ENCODE measurements around the gene XRN1. TPM values are rescaled to one million over a fixed set of nuclear protein-coding genes. Genes with fewer than 3 reads are reported as not detected.

XRN1 gene
- total RNA-seq, 1 experiment from 2014 or later, result 23.3 TPM

GRCh38 chr3:142281474-142281873 is 166.4 kb downstream of the XRN1 start:
- peaks cover 9% of the 10 kb centered on the region for H3K9me3 ChIP-seq
- TF ChIP-seq, protein P1, sequence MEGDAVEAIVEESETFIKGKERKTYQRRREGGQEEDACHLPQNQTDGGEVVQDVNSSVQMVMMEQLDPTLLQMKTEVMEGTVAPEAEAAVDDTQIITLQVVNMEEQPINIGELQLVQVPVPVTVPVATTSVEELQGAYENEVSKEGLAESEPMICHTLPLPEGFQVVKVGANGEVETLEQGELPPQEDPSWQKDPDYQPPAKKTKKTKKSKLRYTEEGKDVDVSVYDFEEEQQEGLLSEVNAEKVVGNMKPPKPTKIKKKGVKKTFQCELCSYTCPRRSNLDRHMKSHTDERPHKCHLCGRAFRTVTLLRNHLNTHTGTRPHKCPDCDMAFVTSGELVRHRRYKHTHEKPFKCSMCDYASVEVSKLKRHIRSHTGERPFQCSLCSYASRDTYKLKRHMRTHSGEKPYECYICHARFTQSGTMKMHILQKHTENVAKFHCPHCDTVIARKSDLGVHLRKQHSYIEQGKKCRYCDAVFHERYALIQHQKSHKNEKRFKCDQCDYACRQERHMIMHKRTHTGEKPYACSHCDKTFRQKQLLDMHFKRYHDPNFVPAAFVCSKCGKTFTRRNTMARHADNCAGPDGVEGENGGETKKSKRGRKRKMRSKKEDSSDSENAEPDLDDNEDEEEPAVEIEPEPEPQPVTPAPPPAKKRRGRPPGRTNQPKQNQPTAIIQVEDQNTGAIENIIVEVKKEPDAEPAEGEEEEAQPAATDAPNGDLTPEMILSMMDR (IDR thresholded peaks at IDR 0.05; ENCODE audit: insufficient read depth in 1 of 2, low read depth in 1 of 2, low read length in 1 of 2, severe bottlenecking in 1 of 2, unreplicated experiment in 1 of 2), result no peak
- Mint-ChIP-seq H3K4me3 (ENCODE audit: unreplicated experiment) (no peak overlapping the region), H3K4me1 (ENCODE audit: low read depth, unreplicated experiment) (no peaks in the 10 kb centered on the region), H3K27ac (ENCODE audit: unreplicated experiment) (no peak overlapping the region), H3K36me3 (ENCODE audit: insufficient read depth, unreplicated experiment) (no peaks in the 10 kb centered on the region), H3K9me3 (ENCODE audit: unreplicated experiment) (peaks cover 9% of the 10 kb centered on the region), H3K27me3 (ENCODE audit: insufficient read depth, unreplicated experiment) (no peaks in the 10 kb centered on the region)
- BruUV-seq (replicated peaks), result no TSS peak
- POLR2A ChIA-PET, result no interaction called here
- intact Hi-C loops (cut with micrococcal nuclease; ENCODE audit: unreplicated experiment), result loop anchor here (2.0 kb wide), 1 partner anchor 705 kb away; no protein-coding TSS in a partner anchor
- H3K27me3 ChIP-seq (replicated peaks; ENCODE audit: control insufficient read depth, insufficient read depth, low read length), result no peaks in the 10 kb centered on the region
- H3K4me3 ChIP-seq (ENCODE audit: low read depth, low read length), result no peak overlapping the region
- DNase-seq, result no peak
- 0 out of 2 replicates have a peak, but pooled peaks cover 4% of the 10 kb centered on the region for H3K4me1 ChIP-seq
- no peaks in the 10 kb centered on the region for H3K36me3 ChIP-seq (ENCODE audit: control insufficient read depth, insufficient read depth, low read length)
- CTCF ChIA-PET, result no interaction called here

DNA sequence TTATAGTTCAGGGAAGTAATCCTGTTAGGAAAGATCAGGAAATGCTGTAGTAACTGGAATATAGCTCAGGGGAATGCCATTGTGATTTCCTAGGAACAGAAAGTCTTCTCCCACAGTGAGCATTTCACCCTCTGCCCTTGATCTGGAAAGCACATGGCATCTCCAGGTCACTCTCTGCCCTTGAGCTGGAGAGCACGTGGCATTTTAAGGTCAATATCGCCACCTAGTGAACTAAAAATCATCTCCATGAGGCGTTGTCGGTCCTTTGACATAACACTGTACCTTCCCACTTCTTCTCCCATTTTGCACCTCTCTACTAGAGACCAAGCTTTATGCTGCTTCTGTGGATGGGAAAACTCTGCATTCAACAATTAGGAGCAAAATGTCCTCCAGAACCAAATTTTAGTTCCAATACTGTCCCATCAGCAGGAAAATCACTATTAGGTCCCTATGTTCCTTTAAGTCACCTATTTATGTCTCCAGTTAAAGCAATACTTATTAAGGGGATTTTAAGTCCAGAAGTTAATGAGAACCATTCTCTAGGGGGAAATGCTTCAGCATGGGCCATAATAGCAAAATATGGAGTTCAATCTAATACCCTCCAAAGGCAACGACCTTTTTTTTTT is 167.8 kb downstream of the XRN1 start:
- TF ChIP-seq, protein P1 (IDR thresholded peaks at IDR 0.05; ENCODE audit: insufficient read depth in 1 of 2, low read depth in 1 of 2, low read length in 1 of 2, severe bottlenecking in 1 of 2, unreplicated experiment in 1 of 2), result peak; percentile 48 to 56
- peak; percentile 55 to 64 for DNase-seq
- Histone ChIP-seq H3K4me3 (ENCODE audit: low read depth, low read length) (no peak overlapping the region), H3K27me3 (replicated peaks; ENCODE audit: control insufficient read depth, insufficient read depth, low read length) (no peaks in the 10 kb centered on the region), H3K4me1 (no peaks in the 10 kb centered on the region), H3K9me3 (no peaks in the 10 kb centered on the region), H3K36me3 (ENCODE audit: control insufficient read depth, insufficient read depth, low read length) (no peaks in the 10 kb centered on the region)
- Mint-ChIP-seq H3K36me3 (ENCODE audit: insufficient read depth, unreplicated experiment) (no peaks in the 10 kb centered on the region), H3K27ac (ENCODE audit: unreplicated experiment) (no peak overlapping the region), H3K4me3 (ENCODE audit: unreplicated experiment) (no peak overlapping the region), H3K4me1 (ENCODE audit: low read depth, unreplicated experiment) (no peaks in the 10 kb centered on the region), H3K9me3 (ENCODE audit: unreplicated experiment) (peaks cover 9% of the 10 kb centered on the region), H3K27me3 (ENCODE audit: insufficient read depth, unreplicated experiment) (no peaks in the 10 kb centered on the region)
- intact Hi-C loops (cut with micrococcal nuclease; ENCODE audit: unreplicated experiment), result loop anchor here (1.0 to 2.0 kb wide), 4 partner anchors 100 to 703 kb away; no protein-coding TSS in a partner anchor
- CTCF ChIA-PET, result interaction anchor here (0.5 to 1.3 kb wide), 5 partner anchors 100 to 461 kb away, joined by 3 to 18 read pairs (median 4); no protein-coding TSS in a partner anchor
- no TSS peak for BruUV-seq (replicated peaks)
- POLR2A ChIA-PET, result no interaction called here

GRCh38 chr3:142278451-142278850 is 169.4 kb downstream of the XRN1 start:
- intact Hi-C loops (cut with micrococcal nuclease; ENCODE audit: unreplicated experiment), result no loop called here
- H3K36me3 ChIP-seq (ENCODE audit: control insufficient read depth, insufficient read depth, low read length), result no peaks in the 10 kb centered on the region
- TF ChIP-seq, protein P1 (IDR thresholded peaks at IDR 0.05; ENCODE audit: insufficient read depth in 1 of 2, low read depth in 1 of 2, low read length in 1 of 2, severe bottlenecking in 1 of 2, unreplicated experiment in 1 of 2), result no peak
- Mint-ChIP-seq H3K36me3 (ENCODE audit: insufficient read depth, unreplicated experiment) (no peaks in the 10 kb centered on the region), H3K9me3 (ENCODE audit: unreplicated experiment) (no peaks in the 10 kb centered on the region), H3K27ac (ENCODE audit: unreplicated experiment) (no peak overlapping the region), H3K4me1 (ENCODE audit: low read depth, unreplicated experiment) (no peaks in the 10 kb centered on the region), H3K4me3 (ENCODE audit: unreplicated experiment) (no peak overlapping the region), H3K27me3 (ENCODE audit: insufficient read depth, unreplicated experiment) (no peaks in the 10 kb centered on the region)
- H3K27me3 ChIP-seq (replicated peaks; ENCODE audit: control insufficient read depth, insufficient read depth, low read length), result no peaks in the 10 kb centered on the region
- H3K4me3 ChIP-seq (ENCODE audit: low read depth, low read length), result no peak overlapping the region
- POLR2A ChIA-PET, result no interaction called here
- H3K4me1 ChIP-seq, result no peaks in the 10 kb centered on the region
- DNase-seq, result no peak
- CTCF ChIA-PET, result no interaction called here
- H3K9me3 ChIP-seq, result no peaks in the 10 kb centered on the region
- no TSS peak for BruUV-seq (replicated peaks)

Data from Caco-2 (cell line).